ENCODE results near the gene DPF1. TPM values are rescaled to one million over a fixed set of nuclear protein-coding genes. Genes with fewer than 3 reads are reported as not detected.

The DPF1 gene
- total and polyA plus RNA-seq, 9 donors, result 0.23 to 1.0 (median 0.35) TPM; not detected in 2

GRCh38 chr19:38168637-38169036 lies 55.4 kb downstream of the DPF1 start:
- no peak for DNase-seq
- Histone ChIP-seq H3K4me1 (ENCODE audit: insufficient read depth) (no peaks in the 10 kb centered on the region), H3K27me3 (no peaks in the 10 kb centered on the region), H3K36me3 (no peaks in the 10 kb centered on the region), H3K4me3 (no peak overlapping the region), H3K9me3 (no peaks in the 10 kb centered on the region), H3K27ac (no peak overlapping the region)
- TF ChIP-seq, protein P1, sequence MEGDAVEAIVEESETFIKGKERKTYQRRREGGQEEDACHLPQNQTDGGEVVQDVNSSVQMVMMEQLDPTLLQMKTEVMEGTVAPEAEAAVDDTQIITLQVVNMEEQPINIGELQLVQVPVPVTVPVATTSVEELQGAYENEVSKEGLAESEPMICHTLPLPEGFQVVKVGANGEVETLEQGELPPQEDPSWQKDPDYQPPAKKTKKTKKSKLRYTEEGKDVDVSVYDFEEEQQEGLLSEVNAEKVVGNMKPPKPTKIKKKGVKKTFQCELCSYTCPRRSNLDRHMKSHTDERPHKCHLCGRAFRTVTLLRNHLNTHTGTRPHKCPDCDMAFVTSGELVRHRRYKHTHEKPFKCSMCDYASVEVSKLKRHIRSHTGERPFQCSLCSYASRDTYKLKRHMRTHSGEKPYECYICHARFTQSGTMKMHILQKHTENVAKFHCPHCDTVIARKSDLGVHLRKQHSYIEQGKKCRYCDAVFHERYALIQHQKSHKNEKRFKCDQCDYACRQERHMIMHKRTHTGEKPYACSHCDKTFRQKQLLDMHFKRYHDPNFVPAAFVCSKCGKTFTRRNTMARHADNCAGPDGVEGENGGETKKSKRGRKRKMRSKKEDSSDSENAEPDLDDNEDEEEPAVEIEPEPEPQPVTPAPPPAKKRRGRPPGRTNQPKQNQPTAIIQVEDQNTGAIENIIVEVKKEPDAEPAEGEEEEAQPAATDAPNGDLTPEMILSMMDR (IDR thresholded peaks at IDR 0.05), result no peak
- TF ChIP-seq POLR2A (IDR thresholded peaks at IDR 0.05), result no peak
- no peak for TF ChIP-seq EP300 (IDR thresholded peaks at IDR 0.05)
- intact Hi-C loops (cut with DNase I), result no loop called here
- 88 to 92% (median 91%) methylated on average over 4 of the region's 4 CpGs for WGBS, 3 donors

DNA sequence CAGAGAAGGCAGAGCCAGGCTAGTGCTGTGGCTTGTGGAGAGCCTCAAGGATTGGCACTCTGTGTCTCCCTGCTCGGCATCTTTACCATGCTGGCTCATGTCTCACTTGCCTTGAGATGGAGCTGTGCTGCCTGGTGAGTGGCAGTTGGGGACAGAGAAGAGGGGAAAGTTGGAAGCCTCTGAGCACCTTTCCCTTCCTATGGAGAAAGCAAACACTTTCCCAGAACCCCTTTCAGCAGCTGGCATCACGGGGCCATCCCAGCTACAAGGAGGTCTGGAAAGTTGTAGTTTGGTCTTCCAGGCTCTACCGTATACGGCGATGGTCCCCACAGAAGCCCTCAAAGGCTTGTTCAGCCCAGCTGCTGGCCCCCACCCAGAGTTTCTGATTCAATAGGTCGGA lies 58.7 kb downstream of the DPF1 start:
- Histone ChIP-seq H3K27ac (no peak overlapping the region), H3K4me1 (ENCODE audit: insufficient read depth) (no peaks in the 10 kb centered on the region), H3K27me3 (no peaks in the 10 kb centered on the region), H3K9me3 (peaks cover 0 to 8% of the 10 kb centered on the region in 2 donors), H3K4me3 (no peak overlapping the region), H3K36me3 (peaks cover 3% of the 10 kb centered on the region)
- TF ChIP-seq POLR2A (IDR thresholded peaks at IDR 0.05) (no peak), EP300 (IDR thresholded peaks at IDR 0.05) (no peak)
- TF ChIP-seq, protein P1 (IDR thresholded peaks at IDR 0.05), result no peak
- intact Hi-C loops (cut with DNase I), result no loop called here
- WGBS, 3 donors, result 90 to 95% (median 91%) methylated on average over 6 of the region's 6 CpGs
- no peak for DNase-seq

DNA sequence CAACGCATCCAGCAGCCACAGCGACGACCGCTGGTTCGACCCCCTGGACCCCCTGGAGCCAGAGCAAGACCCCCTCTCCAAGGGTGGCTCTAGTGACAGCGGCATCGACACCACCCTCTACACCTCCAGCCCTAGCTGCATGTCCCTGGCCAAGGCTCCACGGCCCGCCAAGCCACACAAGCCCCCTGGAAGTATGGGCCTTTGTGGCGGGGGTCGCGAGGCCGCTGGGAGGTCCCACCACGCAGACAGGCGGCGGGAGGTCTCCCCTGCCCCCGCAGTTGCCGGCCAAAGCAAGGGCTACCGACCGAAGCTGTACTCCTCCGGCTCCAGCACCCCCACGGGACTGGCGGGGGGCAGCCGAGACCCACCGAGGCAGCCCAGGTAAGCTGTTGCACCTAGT lies 59.5 kb downstream of the DPF1 start:
- DNase-seq, result no peak
- H3K27ac ChIP-seq, result no peak overlapping the region
- no peak overlapping the region for H3K4me3 ChIP-seq
- intact Hi-C loops (cut with DNase I), result no loop called here
- peaks cover 3% of the 10 kb centered on the region for H3K36me3 ChIP-seq
- TF ChIP-seq, protein P1 (IDR thresholded peaks at IDR 0.05), result no peak
- TF ChIP-seq EP300 (IDR thresholded peaks at IDR 0.05) (no peak), POLR2A (IDR thresholded peaks at IDR 0.05) (no peak)
- no peaks in the 10 kb centered on the region for H3K27me3 ChIP-seq
- H3K9me3 ChIP-seq, result peaks cover 0 to 8% of the 10 kb centered on the region in 2 donors
- no peaks in the 10 kb centered on the region for H3K4me1 ChIP-seq (ENCODE audit: insufficient read depth)
- WGBS, 3 donors, result 90 to 91% (median 91%) methylated on average over 24 to 25 of the region's 25 CpGs

DNA sequence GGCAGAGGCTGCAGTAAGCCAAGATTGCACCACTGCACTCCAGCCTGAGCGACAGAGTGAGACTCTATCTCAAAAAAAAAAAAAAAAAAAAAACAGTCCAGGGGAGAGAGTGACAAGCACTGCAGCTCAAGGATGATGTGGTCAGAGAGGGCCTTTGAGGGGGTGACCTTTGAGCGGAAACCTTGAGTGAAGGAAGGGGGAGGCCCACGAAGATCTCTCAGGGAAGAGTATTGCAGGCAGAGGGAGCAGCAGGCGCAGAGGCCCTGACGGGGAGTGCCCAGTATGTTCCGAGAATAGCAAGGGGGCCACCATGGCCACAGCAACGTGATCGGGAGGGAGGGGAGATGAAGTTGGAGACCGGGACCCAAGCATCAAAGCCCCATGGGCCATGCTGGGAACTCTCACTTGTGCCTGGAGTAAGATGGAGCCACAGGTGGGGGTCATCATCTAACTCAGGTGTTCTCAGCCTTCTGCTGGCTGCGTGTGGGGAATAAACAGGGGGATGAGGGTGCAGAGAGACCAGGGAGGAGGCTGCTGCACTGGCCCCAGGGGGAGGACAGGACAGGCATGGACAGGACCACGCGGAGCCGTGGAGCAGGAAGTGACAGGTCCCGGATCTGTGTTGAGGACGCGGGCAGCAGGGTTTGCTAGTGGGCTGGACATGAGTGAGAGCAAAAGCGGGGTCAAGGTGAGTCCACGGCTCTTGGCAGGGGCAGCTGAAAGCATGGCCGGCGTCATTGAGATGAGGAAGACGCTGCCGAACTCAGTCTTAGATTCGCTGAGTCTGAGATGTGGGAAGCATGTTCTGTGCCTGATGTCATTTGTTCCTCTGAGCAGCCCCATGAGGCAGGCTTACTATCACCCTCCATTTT lies 60.4 kb downstream of the DPF1 start:
- WGBS, 3 donors, result 84 to 88% (median 87%) methylated on average over 23 of the region's 23 CpGs
- Histone ChIP-seq H3K36me3 (peaks cover 3% of the 10 kb centered on the region), H3K4me3 (no peak overlapping the region), H3K4me1 (ENCODE audit: insufficient read depth) (no peaks in the 10 kb centered on the region), H3K27ac (no peak overlapping the region), H3K27me3 (no peaks in the 10 kb centered on the region), H3K9me3 (peaks cover 0 to 8% of the 10 kb centered on the region in 2 donors)
- intact Hi-C loops (cut with DNase I), result no loop called here
- TF ChIP-seq POLR2A (IDR thresholded peaks at IDR 0.05), result no peak
- TF ChIP-seq EP300 (IDR thresholded peaks at IDR 0.05), result no peak
- TF ChIP-seq, protein P1 (IDR thresholded peaks at IDR 0.05), result no peak
- no peak for DNase-seq

Data from ovary (tissue), 9 donors.